ENCODE data around the gene IL36A.

GRCh38 chr2:113057117-113057516 lies 51.9 kb downstream of the IL36A start:
- peak; percentile 27; the same call in 1 of the 2 replicates for TF ChIP-seq PKNOX1 (IDR thresholded peaks at IDR 0.05)
- no peak for TF ChIP-seq ARNT (IDR thresholded peaks at IDR 0.05)
- TF ChIP-seq ELF4 (IDR thresholded peaks at IDR 0.05) = no peak
